Natural killer cell (primary cell): Measurements from ENCODE around the gene C2CD2. TPM values are rescaled to one million over a fixed set of nuclear protein-coding genes. Genes with fewer than 3 reads are reported as not detected.

ENCODE experiments used
- ATAC-seq, 3 donors: fragments of 150-1000 bp in 2 of 3; fragments of 200-7000 bp in 1 of 3; cut with Tn5 transposase; 1 replicate in 1 of 3; 2 replicates in 2 of 3; pipeline ENCODE4 v1.10.0; 2021; ENCODE audit warnings: mild to moderate bottlenecking in 2 of 3, moderate library complexity in 2 of 3
- DNase-seq, 2 donors: peaks; one replicate each; pipeline versions ENCODE4 v3.0.0 to v3.0.0-alpha.2; 2013 to 2021; ENCODE audit warnings: mixed read lengths in 1 of 2
- H3K27ac ChIP-seq: one replicate; pipeline ENCODE4 v1.5.1; 2013; ENCODE audit warnings: mild to moderate bottlenecking, low read length
- H3K27me3 ChIP-seq: one replicate; pipeline ENCODE4 v1.6.1; 2013; ENCODE audit warnings: low read length; ENCODE audit not compliant: control insufficient read depth, insufficient read depth
- H3K36me3 ChIP-seq: one replicate; pipeline ENCODE4 v1.6.1; 2013; ENCODE audit warnings: low read length; ENCODE audit not compliant: control insufficient read depth, insufficient read depth
- H3K4me1 ChIP-seq: one replicate; pipeline ENCODE4 v1.6.1; 2013; ENCODE audit warnings: low read length; ENCODE audit not compliant: control insufficient read depth, insufficient read depth
- H3K4me3 ChIP-seq: one replicate; pipeline ENCODE4 v1.5.1; 2013; ENCODE audit warnings: low read length
- H3K9me3 ChIP-seq: one replicate; pipeline ENCODE4 v1.6.1; 2013; ENCODE audit warnings: low read length; ENCODE audit not compliant: control insufficient read depth, insufficient read depth
- H3K27ac Mint-ChIP-seq, 2 donors: one replicate each; pipeline ENCODE4 v1.8.0; 2022; ENCODE audit warnings: mild to moderate bottlenecking in 2 of 2, mixed read lengths in 2 of 2, moderate library complexity in 1 of 2
- H3K27me3 Mint-ChIP-seq, 2 donors: one replicate each; pipeline ENCODE4 v1.8.0; 2022; ENCODE audit warnings: low read depth in 2 of 2, mixed read lengths in 2 of 2
- H3K36me3 Mint-ChIP-seq: one replicate; pipeline ENCODE4 v1.8.0; 2022; ENCODE audit warnings: mixed read lengths
- H3K4me1 Mint-ChIP-seq, 2 donors: one replicate each; pipeline ENCODE4 v1.8.0; 2022; ENCODE audit warnings: mixed read lengths in 2 of 2
- H3K4me3 Mint-ChIP-seq: one replicate; pipeline ENCODE4 v1.8.0; 2022; ENCODE audit warnings: mild to moderate bottlenecking, moderate library complexity, mixed read lengths
- H3K9me3 Mint-ChIP-seq, 2 donors: one replicate each; pipeline ENCODE4 v1.8.0; 2022; ENCODE audit warnings: mixed read lengths in 2 of 2
- CTCF ChIP-seq: fragments of 200-600 bp; IDR thresholded peaks from one replicate; pipeline ENCODE4 v1.8.0; 2022; ENCODE audit warnings: antibody characterized with exemption
- WGBS: methylation state at CpG from one replicate; pipeline ENCODE4 v1.1.7; 2013; ENCODE audit warnings: missing lambda C conversion rate; ENCODE audit not compliant: insufficient coverage; 5-methylcytosine and 5-hydroxymethylcytosine counted together
- intact Hi-C: fragments of 100-400 bp; cut with micrococcal nuclease; formaldehyde crosslinking; loops from one replicate; pipeline ENCODE4 v1.14.2; 2022
- total RNA-seq, 4 donors: library from RNA; stranded (reverse); fragments of 120-200 nt in 1 of 4; gene quantifications; one replicate each; pipeline versions ENCODE4 v1.2.3 to v1.2.4, GENCODE V29; 2013 to 2022

C2CD2 gene
- total RNA-seq, 3 donors from 2014 or later (not counting 1 experiment from before 2014, with no cell fraction given): 2.1 to 10.1 (median 8.9) TPM

GRCh38 chr21:41848533-41848932, 105.3 kb downstream of the C2CD2 start:
- no peaks in the 10 kb centered on the region for H3K9me3 ChIP-seq

GRCh38 chr21:41847066-41847804, 106.6 kb downstream of the C2CD2 start:
- Histone ChIP-seq H3K4me3 (no peak overlapping the region), H3K27me3 (no peaks in the 10 kb centered on the region), H3K36me3 (peaks cover 11% of the 10 kb centered on the region), H3K27ac (no peak overlapping the region), H3K4me1 (no peaks in the 10 kb centered on the region), H3K9me3 (no peaks in the 10 kb centered on the region)
- H3K9me3 Mint-ChIP-seq: no peaks in the 10 kb centered on the region
- intact Hi-C loops: no loop called here
- 86% methylated on average over 21 of the region's 21 CpGs for WGBS
- no peaks in the 10 kb centered on the region for H3K4me1 Mint-ChIP-seq
- H3K27ac Mint-ChIP-seq: no peak overlapping the region
- no peak overlapping the region for H3K4me3 Mint-ChIP-seq
- TF ChIP-seq CTCF: no peak
- no peaks in the 10 kb centered on the region for H3K36me3 Mint-ChIP-seq
- DNase-seq (no peak), ATAC-seq (no peak)
- no peaks in the 10 kb centered on the region for H3K27me3 Mint-ChIP-seq

More at GRCh38 chr21:41848533-41848932, 105.3 kb downstream of the C2CD2 start:
- peaks cover 13% of the 10 kb centered on the region for H3K36me3 ChIP-seq
- DNase-seq (no peak), ATAC-seq (no peak)
- Mint-ChIP-seq H3K4me1 (no peaks in the 10 kb centered on the region), H3K27me3 (no peaks in the 10 kb centered on the region), H3K4me3 (no peak overlapping the region), H3K36me3 (no peaks in the 10 kb centered on the region), H3K9me3 (no peaks in the 10 kb centered on the region), H3K27ac (no peak overlapping the region)
- no peak overlapping the region for H3K27ac ChIP-seq
- H3K27me3 ChIP-seq: no peaks in the 10 kb centered on the region
- H3K4me1 ChIP-seq: no peaks in the 10 kb centered on the region
- WGBS: 81% methylated on average over 8 of the region's 8 CpGs
- no peak for TF ChIP-seq CTCF
- intact Hi-C loops: no loop called here
- no peak overlapping the region for H3K4me3 ChIP-seq

- no peak for TF ChIP-seq CTCF
- Mint-ChIP-seq H3K27me3 (no peaks in the 10 kb centered on the region), H3K27ac (no peak overlapping the region), H3K4me1 (no peaks in the 10 kb centered on the region), H3K36me3 (no peaks in the 10 kb centered on the region), H3K4me3 (no peak overlapping the region), H3K9me3 (no peaks in the 10 kb centered on the region)
- DNase-seq (no peak), ATAC-seq (no peak)
- intact Hi-C loops: no loop called here
- 92% methylated on average over 7 of the region's 7 CpGs for WGBS
- no peak overlapping the region for H3K27ac ChIP-seq
- H3K27me3 ChIP-seq: no peaks in the 10 kb centered on the region
- H3K4me3 ChIP-seq: no peak overlapping the region
- H3K36me3 ChIP-seq: peaks cover 8% of the 10 kb centered on the region
- H3K9me3 ChIP-seq: no peaks in the 10 kb centered on the region
- no peaks in the 10 kb centered on the region for H3K4me1 ChIP-seq
These were observed 107.3 kb downstream of the C2CD2 start for GRCh38 chr21:41846536-41846935.

GRCh38 chr21:41846033-41846317, 107.8 kb downstream of the C2CD2 start:
- peaks cover 4% of the 10 kb centered on the region for H3K36me3 Mint-ChIP-seq
- no peaks in the 10 kb centered on the region for H3K9me3 ChIP-seq
- no peaks in the 10 kb centered on the region for H3K4me1 Mint-ChIP-seq
- H3K9me3 Mint-ChIP-seq: peaks cover 0 to 2% of the 10 kb centered on the region in 2 donors
- no peak for DNase-seq
- H3K4me3 Mint-ChIP-seq: no peak overlapping the region
- no peaks in the 10 kb centered on the region for H3K4me1 ChIP-seq
- H3K27ac ChIP-seq: no peak overlapping the region
- peaks cover 6% of the 10 kb centered on the region for H3K36me3 ChIP-seq
- H3K4me3 ChIP-seq: no peak overlapping the region
- WGBS: 92% methylated on average over 6 of the region's 6 CpGs
- intact Hi-C loops: no loop called here
- TF ChIP-seq CTCF: no peak
- H3K27me3 Mint-ChIP-seq: no peaks in the 10 kb centered on the region
- no peak for ATAC-seq
- H3K27me3 ChIP-seq: no peaks in the 10 kb centered on the region
- no peak overlapping the region for H3K27ac Mint-ChIP-seq
